H1 (cell line): ENCODE results near the gene BRD4. TPM values are rescaled to one million over a fixed set of nuclear protein-coding genes. Genes with fewer than 3 reads are reported as not detected.

Source experiments
- CTCF ChIA-PET: fragments of 300-600 bp; sonication (Branson Sonifier 250); formaldehyde crosslinking; loops from one replicate; lab custom pipeline; 2021; ENCODE audit not compliant: partially characterized antibody; lab: Charles Lee
- POLR2A ChIA-PET: fragments of 300-600 bp; sonication (Branson Sonifier 250); formaldehyde crosslinking; loops from one replicate; lab custom pipeline; 2021; ENCODE audit warnings: inconsistent platforms; ENCODE audit not compliant: partially characterized antibody; lab: Charles Lee
- DNase-seq, 2 experiments: peaks; one replicate each; pipeline versions ENCODE4 v3.0.0 to v3.0.0-alpha.2; 2010 to 2022; ENCODE audit warnings: low spot score in 2 of 2, low read depth in 1 of 2, mixed read lengths in 1 of 2
- FAIRE-seq: peaks from 2 replicates; lab custom pipeline; 2011; peaks lifted over from hg19 to GRCh38; lab: Jason Lieb, UNC
- H2AFZ ChIP-seq: 2 replicates; pipeline ENCODE4 v1.8.1; 2012; ENCODE audit warnings: low read length, inconsistent platforms
- H2AK5ac ChIP-seq: 2 replicates; pipeline ENCODE4 v1.6.1; 2013; ENCODE audit warnings: low read depth, low read length
- H2BK120ac ChIP-seq: replicated peaks from 2 replicates; pipeline ENCODE3; 2013; ENCODE audit warnings: low read depth, low read length, inconsistent platforms
- H2BK12ac ChIP-seq: 2 replicates; pipeline ENCODE4 v1.6.1; 2013; ENCODE audit warnings: low read depth, low read length
- H2BK15ac ChIP-seq: 2 replicates; pipeline ENCODE4 v1.6.1; 2013; ENCODE audit warnings: low read length
- H2BK20ac ChIP-seq: 2 replicates; pipeline ENCODE4 v1.6.1; 2013; ENCODE audit warnings: low read length
- H2BK5ac ChIP-seq: 2 replicates; pipeline ENCODE4 v1.6.1; 2013; ENCODE audit warnings: low read depth, low read length
- H3K14ac ChIP-seq: 2 replicates; pipeline ENCODE4 v1.6.1; 2013; ENCODE audit warnings: inconsistent platforms; ENCODE audit not compliant: insufficient read length
- H3K18ac ChIP-seq: 2 replicates; pipeline ENCODE4 v1.6.1; 2013; ENCODE audit warnings: low read length; ENCODE audit errors: extremely low read depth
- H3K23ac ChIP-seq: 2 replicates; pipeline ENCODE4 v1.6.1; 2013; ENCODE audit warnings: inconsistent platforms; ENCODE audit not compliant: insufficient read length
- H3K23me2 ChIP-seq: 2 replicates; pipeline ENCODE4 v1.6.1; 2013; ENCODE audit warnings: low read depth, low read length
- H3K27ac ChIP-seq: 2 replicates; pipeline ENCODE4 v1.6.1; 2011; ENCODE audit warnings: low read depth, low read length, inconsistent platforms
- H3K27me3 ChIP-seq, 4 experiments: replicated peaks in 1 of 4; 1 replicate in 1 of 4; 2 replicates in 3 of 4; pipeline versions ENCODE4 v1.6.1 to v1.8.1; 2011 to 2013; ENCODE audit warnings: low read length in 3 of 4, mild to moderate bottlenecking in 3 of 4, inconsistent platforms in 2 of 4, mixed read lengths in 2 of 4, moderate library complexity in 1 of 4; ENCODE audit not compliant: control insufficient read depth in 3 of 4, insufficient read depth in 3 of 4; ENCODE audit errors: extremely low read depth in 1 of 4
- H3K36me3 ChIP-seq, 4 experiments: 2 replicates each; pipeline versions ENCODE4 v1.6.1 to v1.8.1; 2011 to 2013; ENCODE audit warnings: mild to moderate bottlenecking in 4 of 4, low read length in 3 of 4, moderate library complexity in 2 of 4, control low read depth in 1 of 4, inconsistent platforms in 1 of 4; ENCODE audit not compliant: insufficient read depth in 4 of 4, control insufficient read depth in 2 of 4
- H3K4ac ChIP-seq: replicated peaks from 2 replicates; pipeline ENCODE3; 2013; ENCODE audit warnings: low read length, low read depth, mixed read lengths, inconsistent platforms; ENCODE audit not compliant: insufficient read length
- H3K4me1 ChIP-seq, 4 experiments: replicated peaks in 1 of 4; 1 replicate in 1 of 4; 2 replicates in 3 of 4; pipeline versions ENCODE4 v1.6.1 to v1.8.1; 2011 to 2013; ENCODE audit warnings: low read length in 3 of 4, inconsistent platforms in 2 of 4, mixed read lengths in 1 of 4; ENCODE audit not compliant: insufficient read depth in 4 of 4, control insufficient read depth in 3 of 4
- H3K4me2 ChIP-seq, 2 experiments: 2 replicates each; pipeline versions ENCODE4 v1.6.1 to v1.8.1; 2011 to 2013; ENCODE audit warnings: low read depth in 2 of 2, low read length in 2 of 2, control low read depth in 1 of 2, inconsistent platforms in 1 of 2, mild to moderate bottlenecking in 1 of 2; ENCODE audit not compliant: insufficient read depth in 1 of 2
- H3K4me3 ChIP-seq, 4 experiments: fragments of 200-600, 300-600 bp in 1 of 4; sonication (generic), shearing (Covaris generic), sonication (Bioruptor Twin) in 1 of 4; 2 replicates each; pipeline versions ENCODE4 v1.5.1 to v1.8.1; 2011 to 2016; ENCODE audit warnings: low read length in 4 of 4, low read depth in 3 of 4, control low read depth in 2 of 4, inconsistent platforms in 2 of 4, mild to moderate bottlenecking in 2 of 4, mixed read lengths in 1 of 4, moderate library complexity in 1 of 4; ENCODE audit not compliant: insufficient read depth in 2 of 4; ENCODE audit errors: extremely low read depth in 1 of 4
- H3K56ac ChIP-seq: replicated peaks from 2 replicates; pipeline ENCODE3; 2013; ENCODE audit warnings: low read depth, mild to moderate bottlenecking, mixed read lengths, low read length, inconsistent platforms; ENCODE audit not compliant: insufficient read length
- H3K79me1 ChIP-seq: 2 replicates; pipeline ENCODE4 v1.6.1; 2013; ENCODE audit warnings: low read depth, low read length, control low read depth
- H3K79me2 ChIP-seq, 2 experiments: 2 replicates each; pipeline versions ENCODE4 v1.6.1 to v1.8.1; 2012 to 2013; ENCODE audit warnings: low read length in 2 of 2, mild to moderate bottlenecking in 2 of 2, inconsistent platforms in 1 of 2; ENCODE audit not compliant: insufficient read depth in 2 of 2, control insufficient read depth in 1 of 2
- H3K9ac ChIP-seq, 4 experiments: replicated peaks in 1 of 4; 1 replicate in 1 of 4; 2 replicates in 3 of 4; pipeline versions ENCODE4 v1.6.1 to v1.8.1; 2011 to 2013; ENCODE audit warnings: low read depth in 3 of 4, low read length in 3 of 4, control low read depth in 2 of 4, mild to moderate bottlenecking in 2 of 4, moderate library complexity in 2 of 4, inconsistent platforms in 1 of 4; ENCODE audit errors: extremely low read depth in 1 of 4
- H3K9me3 ChIP-seq, 2 experiments: 2 replicates each; pipeline versions ENCODE4 v1.6.1 to v1.8.1; 2012 to 2013; ENCODE audit warnings: mild to moderate bottlenecking in 2 of 2, moderate library complexity in 2 of 2, control low read depth in 1 of 2, inconsistent platforms in 1 of 2, low read depth in 1 of 2, low read length in 1 of 2, mixed read lengths in 1 of 2; ENCODE audit not compliant: insufficient read depth in 2 of 2
- H4K20me1 ChIP-seq, 2 experiments: replicated peaks in 1 of 2; 2 replicates each; pipeline versions ENCODE3 to v1.8.1; 2011 to 2013; ENCODE audit warnings: inconsistent platforms in 2 of 2, low read length in 2 of 2, mild to moderate bottlenecking in 1 of 2; ENCODE audit not compliant: insufficient read depth in 2 of 2, control insufficient read depth in 1 of 2
- H4K5ac ChIP-seq: 2 replicates; pipeline ENCODE4 v1.6.1; 2013; ENCODE audit warnings: low read length, low read depth, mixed read lengths, inconsistent platforms; ENCODE audit not compliant: insufficient read length
- H4K8ac ChIP-seq: 2 replicates; pipeline ENCODE4 v1.8.0; 2013; ENCODE audit warnings: mild to moderate bottlenecking, moderate library complexity, low read length, inconsistent platforms; ENCODE audit not compliant: insufficient read depth; ENCODE audit errors: extremely low read depth
- H4K91ac ChIP-seq: replicated peaks from 2 replicates; pipeline ENCODE3; 2013; ENCODE audit warnings: low read length, mixed read lengths, inconsistent platforms; ENCODE audit not compliant: insufficient read length
- ASH2L ChIP-seq: fragments of 200-600, 300-600 bp; sonication (generic); IDR thresholded peaks from one replicate; pipeline ENCODE4 v1.7.1; 2017; ENCODE audit warnings: low read length
- POLR2AphosphoS5 ChIP-seq: IDR thresholded peaks from 2 replicates; pipeline ENCODE4 v1.6.1; 2011; ENCODE audit warnings: low read depth, low read length
- SIX5 ChIP-seq: IDR thresholded peaks from 2 replicates; pipeline ENCODE4 v1.6.1; 2011; ENCODE audit warnings: mild to moderate bottlenecking, low read depth, low read length
- WGBS, 2 experiments: shearing (Covaris generic) in 1 of 2; methylation state at CpG; one replicate each; pipeline versions ENCODE4 v1.1.6 to v1.1.7; 2013 to 2015; ENCODE audit warnings: low lambda C conversion rate in 2 of 2, mixed read lengths in 2 of 2, inconsistent platforms in 1 of 2, low coverage in 1 of 2, missing lambda C conversion rate in 1 of 2; ENCODE audit not compliant: insufficient replicate concordance in 2 of 2, insufficient coverage in 1 of 2, insufficient read length in 1 of 2; ENCODE audit errors: extremely low coverage in 1 of 2, missing lambda C conversion rate in 1 of 2; 5-methylcytosine and 5-hydroxymethylcytosine counted together
- polyA plus RNA-seq, 7 experiments: library from polyadenylated mRNA; depleted of rRNA in 3 of 7; stranded (reverse) in 5 of 7; unstranded in 2 of 7; fragments of >200 nt in 5 of 7; fragments of 200-250 nt in 2 of 7; gene quantifications; 1 replicate in 5 of 7; 2 replicates in 1 of 7; 4 replicates in 1 of 7; pipeline versions ENCODE4 v1.2.1 to v1.2.3, GENCODE V29; 2011 to 2013; ENCODE audit warnings: missing spikeins in 2 of 7, mixed read lengths in 2 of 7
- total RNA-seq: library from RNA; stranded (reverse); fragmentation: NEBNext Ultra II Directional; extraction: Animal tissue kit (Norgen Biotek cat#: 25700); gene quantifications from 2 replicates; pipeline ENCODE4 v1.2.1, GENCODE V29; 2021

The BRD4 gene
- total and polyA plus RNA-seq, 2 of the 8 experiments (the other 6 are each of a cell fraction or from before 2014, with no cell fraction given) = 14.1 to 146 TPM

DNA sequence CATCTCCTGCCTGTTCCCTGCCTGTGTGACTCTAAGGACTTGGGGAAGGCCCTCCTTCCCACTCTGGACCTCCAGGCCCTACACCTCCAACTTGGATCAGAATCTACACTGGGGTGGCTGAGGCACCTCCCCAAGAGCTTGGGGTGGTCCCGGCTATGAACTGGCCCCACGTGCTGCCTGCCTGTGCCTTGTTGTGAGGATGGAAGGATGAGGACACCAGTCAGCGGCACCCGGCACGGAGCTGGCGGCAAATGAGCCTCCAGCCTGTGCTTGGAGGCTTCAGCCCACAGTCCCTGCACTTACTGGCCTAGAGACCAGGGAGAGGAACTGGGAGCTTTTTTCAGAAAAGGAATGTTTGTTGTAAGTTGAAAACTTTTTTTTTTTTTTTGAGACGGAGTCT, 38.8 kb upstream of the BRD4 start:
- peaks cover 21 to 65% (median 47%) of the 10 kb centered on the region in 4 experiments for H3K36me3 ChIP-seq
- no peaks in the 10 kb centered on the region for H3K9me3 ChIP-seq
- no peak for FAIRE-seq
- no peak overlapping the region for H3K23ac ChIP-seq
- no peak overlapping the region for H3K9ac ChIP-seq
- no peak overlapping the region for H3K18ac ChIP-seq
- no peak overlapping the region for H3K4me2 ChIP-seq
- no peak overlapping the region for H2BK5ac ChIP-seq
- H3K79me1 ChIP-seq = peaks cover 20% of the 10 kb centered on the region
- no peak for TF ChIP-seq POLR2AphosphoS5
- TF ChIP-seq SIX5 = no peak
- TF ChIP-seq ASH2L = no peak
- H2AFZ ChIP-seq = no peak overlapping the region
- H2BK12ac ChIP-seq = no peak overlapping the region
- no peaks in the 10 kb centered on the region; a peak in 2 of 7 replicates for H3K4me1 ChIP-seq
- no peak overlapping the region for H4K5ac ChIP-seq
- no peak overlapping the region for H2AK5ac ChIP-seq
- H3K79me2 ChIP-seq = peaks cover 15 to 39% of the 10 kb centered on the region in 2 experiments; a peak in 3 of 4 replicates
- no peak overlapping the region for H3K4ac ChIP-seq
- H3K27ac ChIP-seq = no peak overlapping the region
- H2BK15ac ChIP-seq = no peak overlapping the region
- H4K8ac ChIP-seq = no peak overlapping the region
- no peak for DNase-seq
- peaks cover 7 to 25% of the 10 kb centered on the region in 2 experiments for H4K20me1 ChIP-seq
- no peak overlapping the region for H2BK120ac ChIP-seq
- H4K91ac ChIP-seq = no peak overlapping the region
- ChIA-PET POLR2A (interaction anchor here (0.7 to 5.4 kb wide), 4 partner anchors 7 to 14 kb away, joined by 3 to 37 read pairs (median 3); partner anchors contain the start of gene AKAP8), CTCF (interaction anchor here (0.6 to 1.8 kb wide), 8 partner anchors 11 to 893 kb away, joined by 3 to 5 read pairs (median 4); no protein-coding TSS in a partner anchor)
- no peak overlapping the region for H2BK20ac ChIP-seq
- no peak overlapping the region for H3K14ac ChIP-seq
- H3K56ac ChIP-seq = no peak overlapping the region
- WGBS, 2 experiments = 98% methylated on average over 7 of the region's 7 CpGs; no CpG with 5 or more reads in 1 of the 2 experiments
- no peaks in the 10 kb centered on the region for H3K23me2 ChIP-seq
- no peaks in the 10 kb centered on the region for H3K27me3 ChIP-seq
- no peak overlapping the region for H3K4me3 ChIP-seq
